ENCODE data around the gene ACTN1.

ACTN1 gene

DNA sequence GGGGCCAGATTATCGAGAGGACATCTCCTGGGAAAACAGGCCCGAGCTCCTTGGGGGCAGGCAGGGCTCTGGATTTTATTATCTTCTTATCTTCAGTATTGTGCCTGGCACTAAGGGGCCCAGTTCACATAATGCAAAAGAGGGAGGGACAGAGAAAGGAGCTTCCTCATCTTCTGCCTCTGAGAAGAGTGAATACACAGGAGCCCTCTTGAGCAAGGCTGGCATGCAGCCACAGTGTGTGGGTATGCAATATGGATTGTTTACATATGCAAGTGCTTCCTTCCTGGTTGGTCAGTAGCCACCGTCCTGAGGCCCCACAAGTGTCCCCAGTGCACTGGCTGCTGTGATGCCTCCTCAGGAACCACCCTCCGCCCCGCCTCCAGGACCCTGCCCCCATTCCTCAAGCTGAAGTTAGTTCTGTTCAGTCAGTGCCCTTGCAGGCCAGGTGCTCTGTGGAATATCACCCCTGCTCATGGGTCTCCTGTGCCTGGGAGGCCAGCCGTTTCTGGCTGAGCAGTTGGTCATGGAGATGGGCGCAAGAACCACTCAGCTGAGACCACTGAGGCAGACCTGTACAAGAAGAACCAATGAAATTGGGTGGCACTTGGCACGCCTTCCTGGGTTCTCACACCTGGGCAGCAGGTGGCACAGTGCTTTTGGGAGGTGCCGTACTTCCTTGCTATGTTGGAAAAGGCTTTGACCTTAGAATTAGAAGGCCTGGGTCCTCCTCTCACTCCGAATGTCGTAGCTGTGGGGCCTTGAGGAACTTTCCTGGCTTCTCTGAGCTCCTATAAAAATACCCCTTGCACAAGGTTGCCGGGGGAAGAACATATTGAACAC is 35.1 kb upstream of the ACTN1 start (continued):
- TF ChIP-seq, protein P1, sequence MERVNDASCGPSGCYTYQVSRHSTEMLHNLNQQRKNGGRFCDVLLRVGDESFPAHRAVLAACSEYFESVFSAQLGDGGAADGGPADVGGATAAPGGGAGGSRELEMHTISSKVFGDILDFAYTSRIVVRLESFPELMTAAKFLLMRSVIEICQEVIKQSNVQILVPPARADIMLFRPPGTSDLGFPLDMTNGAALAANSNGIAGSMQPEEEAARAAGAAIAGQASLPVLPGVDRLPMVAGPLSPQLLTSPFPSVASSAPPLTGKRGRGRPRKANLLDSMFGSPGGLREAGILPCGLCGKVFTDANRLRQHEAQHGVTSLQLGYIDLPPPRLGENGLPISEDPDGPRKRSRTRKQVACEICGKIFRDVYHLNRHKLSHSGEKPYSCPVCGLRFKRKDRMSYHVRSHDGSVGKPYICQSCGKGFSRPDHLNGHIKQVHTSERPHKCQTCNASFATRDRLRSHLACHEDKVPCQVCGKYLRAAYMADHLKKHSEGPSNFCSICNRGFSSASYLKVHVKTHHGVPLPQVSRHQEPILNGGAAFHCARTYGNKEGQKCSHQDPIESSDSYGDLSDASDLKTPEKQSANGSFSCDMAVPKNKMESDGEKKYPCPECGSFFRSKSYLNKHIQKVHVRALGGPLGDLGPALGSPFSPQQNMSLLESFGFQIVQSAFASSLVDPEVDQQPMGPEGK (tag by site-specific recombination; IDR thresholded peaks at IDR 0.05): peak; percentile 52; the same call in 1 of the 2 replicates
- TF ChIP-seq, protein P2, sequence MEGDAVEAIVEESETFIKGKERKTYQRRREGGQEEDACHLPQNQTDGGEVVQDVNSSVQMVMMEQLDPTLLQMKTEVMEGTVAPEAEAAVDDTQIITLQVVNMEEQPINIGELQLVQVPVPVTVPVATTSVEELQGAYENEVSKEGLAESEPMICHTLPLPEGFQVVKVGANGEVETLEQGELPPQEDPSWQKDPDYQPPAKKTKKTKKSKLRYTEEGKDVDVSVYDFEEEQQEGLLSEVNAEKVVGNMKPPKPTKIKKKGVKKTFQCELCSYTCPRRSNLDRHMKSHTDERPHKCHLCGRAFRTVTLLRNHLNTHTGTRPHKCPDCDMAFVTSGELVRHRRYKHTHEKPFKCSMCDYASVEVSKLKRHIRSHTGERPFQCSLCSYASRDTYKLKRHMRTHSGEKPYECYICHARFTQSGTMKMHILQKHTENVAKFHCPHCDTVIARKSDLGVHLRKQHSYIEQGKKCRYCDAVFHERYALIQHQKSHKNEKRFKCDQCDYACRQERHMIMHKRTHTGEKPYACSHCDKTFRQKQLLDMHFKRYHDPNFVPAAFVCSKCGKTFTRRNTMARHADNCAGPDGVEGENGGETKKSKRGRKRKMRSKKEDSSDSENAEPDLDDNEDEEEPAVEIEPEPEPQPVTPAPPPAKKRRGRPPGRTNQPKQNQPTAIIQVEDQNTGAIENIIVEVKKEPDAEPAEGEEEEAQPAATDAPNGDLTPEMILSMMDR (tag by site-specific recombination; IDR thresholded peaks at IDR 0.05): no peak
- TF ChIP-seq, protein P3, sequence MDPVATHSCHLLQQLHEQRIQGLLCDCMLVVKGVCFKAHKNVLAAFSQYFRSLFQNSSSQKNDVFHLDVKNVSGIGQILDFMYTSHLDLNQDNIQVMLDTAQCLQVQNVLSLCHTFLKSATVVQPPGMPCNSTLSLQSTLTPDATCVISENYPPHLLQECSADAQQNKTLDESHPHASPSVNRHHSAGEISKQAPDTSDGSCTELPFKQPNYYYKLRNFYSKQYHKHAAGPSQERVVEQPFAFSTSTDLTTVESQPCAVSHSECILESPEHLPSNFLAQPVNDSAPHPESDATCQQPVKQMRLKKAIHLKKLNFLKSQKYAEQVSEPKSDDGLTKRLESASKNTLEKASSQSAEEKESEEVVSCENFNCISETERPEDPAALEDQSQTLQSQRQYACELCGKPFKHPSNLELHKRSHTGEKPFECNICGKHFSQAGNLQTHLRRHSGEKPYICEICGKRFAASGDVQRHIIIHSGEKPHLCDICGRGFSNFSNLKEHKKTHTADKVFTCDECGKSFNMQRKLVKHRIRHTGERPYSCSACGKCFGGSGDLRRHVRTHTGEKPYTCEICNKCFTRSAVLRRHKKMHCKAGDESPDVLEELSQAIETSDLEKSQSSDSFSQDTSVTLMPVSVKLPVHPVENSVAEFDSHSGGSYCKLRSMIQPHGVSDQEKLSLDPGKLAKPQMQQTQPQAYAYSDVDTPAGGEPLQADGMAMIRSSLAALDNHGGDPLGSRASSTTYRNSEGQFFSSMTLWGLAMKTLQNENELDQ (tag by site-specific recombination; IDR thresholded peaks at IDR 0.05; ENCODE audit: low read depth): no peak
- TF ChIP-seq ZNF350 (tag by site-specific recombination; IDR thresholded peaks at IDR 0.05) (no peak), ZNF76 (tag by site-specific recombination; IDR thresholded peaks at IDR 0.05; ENCODE audit: borderline replicate concordance, low read depth) (no peak), ZNF837 (tag by site-specific recombination; IDR thresholded peaks at IDR 0.05) (no peak), ZBTB48 (tag by site-specific recombination; IDR thresholded peaks at IDR 0.05) (0 out of 2 replicates have a peak, but pooled peaks have one; percentile 25), ZNF19 (tag by site-specific recombination; IDR thresholded peaks at IDR 0.05; ENCODE audit: low read depth) (no peak), KLF1 (tag by site-specific recombination; IDR thresholded peaks at IDR 0.05) (no peak), ZBTB20 (tag by site-specific recombination; IDR thresholded peaks at IDR 0.05) (peak; percentile 86), ZFHX2 (tag by site-specific recombination; conservative IDR thresholded peaks at IDR 0.05) (peak; percentile 49), ZNF600 (tag by site-specific recombination; IDR thresholded peaks at IDR 0.05) (peak; percentile 66), HOXC10 (CRISPR knock-in tag; IDR thresholded peaks at IDR 0.05) (no peak), ZBTB21 (tag by site-specific recombination; IDR thresholded peaks at IDR 0.05) (no peak), WT1 (tag by site-specific recombination; IDR thresholded peaks at IDR 0.05) (no peak), ZNF555 (tag by site-specific recombination; conservative IDR thresholded peaks at IDR 0.05) (no peak), ZNF391 (tag by site-specific recombination; IDR thresholded peaks at IDR 0.05; ENCODE audit: borderline replicate concordance, low read depth) (no peak), ZNF629 (tag by site-specific recombination; IDR thresholded peaks at IDR 0.05) (no peak), ZNF768 (tag by site-specific recombination; IDR thresholded peaks at IDR 0.05) (no peak), REPIN1 (tag by site-specific recombination; IDR thresholded peaks at IDR 0.05; ENCODE audit: low read depth) (no peak), ZNF114 (tag by site-specific recombination; IDR thresholded peaks at IDR 0.05) (no peak), ZNF544 (tag by site-specific recombination; IDR thresholded peaks at IDR 0.05) (no peak), ZBTB8A (tag by site-specific recombination; IDR thresholded peaks at IDR 0.05) (no peak), ZNF140 (tag by site-specific recombination; IDR thresholded peaks at IDR 0.05) (no peak)
- TF ChIP-seq, protein P4, sequence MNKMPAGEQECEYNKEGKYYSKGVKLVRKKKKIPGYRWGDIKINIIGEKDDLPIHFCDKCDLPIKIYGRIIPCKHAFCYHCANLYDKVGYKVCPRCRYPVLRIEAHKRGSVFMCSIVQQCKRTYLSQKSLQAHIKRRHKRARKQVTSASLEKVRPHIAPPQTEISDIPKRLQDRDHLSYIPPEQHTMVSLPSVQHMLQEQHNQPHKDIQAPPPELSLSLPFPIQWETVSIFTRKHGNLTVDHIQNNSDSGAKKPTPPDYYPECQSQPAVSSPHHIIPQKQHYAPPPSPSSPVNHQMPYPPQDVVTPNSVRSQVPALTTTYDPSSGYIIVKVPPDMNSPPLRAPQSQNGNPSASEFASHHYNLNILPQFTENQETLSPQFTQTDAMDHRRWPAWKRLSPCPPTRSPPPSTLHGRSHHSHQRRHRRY (tag by site-specific recombination; IDR thresholded peaks at IDR 0.05): no peak
- TF ChIP-seq, protein P5, sequence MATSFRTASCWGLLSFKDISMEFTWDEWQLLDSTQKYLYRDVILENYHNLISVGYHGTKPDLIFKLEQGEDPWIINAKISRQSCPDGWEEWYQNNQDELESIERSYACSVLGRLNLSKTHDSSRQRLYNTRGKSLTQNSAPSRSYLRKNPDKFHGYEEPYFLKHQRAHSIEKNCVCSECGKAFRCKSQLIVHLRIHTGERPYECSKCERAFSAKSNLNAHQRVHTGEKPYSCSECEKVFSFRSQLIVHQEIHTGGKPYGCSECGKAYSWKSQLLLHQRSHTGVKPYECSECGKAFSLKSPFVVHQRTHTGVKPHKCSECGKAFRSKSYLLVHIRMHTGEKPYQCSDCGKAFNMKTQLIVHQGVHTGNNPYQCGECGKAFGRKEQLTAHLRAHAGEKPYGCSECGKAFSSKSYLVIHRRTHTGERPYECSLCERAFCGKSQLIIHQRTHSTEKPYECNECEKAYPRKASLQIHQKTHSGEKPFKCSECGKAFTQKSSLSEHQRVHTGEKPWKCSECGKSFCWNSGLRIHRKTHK (tag by site-specific recombination; IDR thresholded peaks at IDR 0.05): no peak
- TF ChIP-seq, protein P6, sequence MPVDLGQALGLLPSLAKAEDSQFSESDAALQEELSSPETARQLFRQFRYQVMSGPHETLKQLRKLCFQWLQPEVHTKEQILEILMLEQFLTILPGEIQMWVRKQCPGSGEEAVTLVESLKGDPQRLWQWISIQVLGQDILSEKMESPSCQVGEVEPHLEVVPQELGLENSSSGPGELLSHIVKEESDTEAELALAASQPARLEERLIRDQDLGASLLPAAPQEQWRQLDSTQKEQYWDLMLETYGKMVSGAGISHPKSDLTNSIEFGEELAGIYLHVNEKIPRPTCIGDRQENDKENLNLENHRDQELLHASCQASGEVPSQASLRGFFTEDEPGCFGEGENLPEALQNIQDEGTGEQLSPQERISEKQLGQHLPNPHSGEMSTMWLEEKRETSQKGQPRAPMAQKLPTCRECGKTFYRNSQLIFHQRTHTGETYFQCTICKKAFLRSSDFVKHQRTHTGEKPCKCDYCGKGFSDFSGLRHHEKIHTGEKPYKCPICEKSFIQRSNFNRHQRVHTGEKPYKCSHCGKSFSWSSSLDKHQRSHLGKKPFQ (tag by site-specific recombination; IDR thresholded peaks at IDR 0.05): no peak
- TF ChIP-seq, protein P7, sequence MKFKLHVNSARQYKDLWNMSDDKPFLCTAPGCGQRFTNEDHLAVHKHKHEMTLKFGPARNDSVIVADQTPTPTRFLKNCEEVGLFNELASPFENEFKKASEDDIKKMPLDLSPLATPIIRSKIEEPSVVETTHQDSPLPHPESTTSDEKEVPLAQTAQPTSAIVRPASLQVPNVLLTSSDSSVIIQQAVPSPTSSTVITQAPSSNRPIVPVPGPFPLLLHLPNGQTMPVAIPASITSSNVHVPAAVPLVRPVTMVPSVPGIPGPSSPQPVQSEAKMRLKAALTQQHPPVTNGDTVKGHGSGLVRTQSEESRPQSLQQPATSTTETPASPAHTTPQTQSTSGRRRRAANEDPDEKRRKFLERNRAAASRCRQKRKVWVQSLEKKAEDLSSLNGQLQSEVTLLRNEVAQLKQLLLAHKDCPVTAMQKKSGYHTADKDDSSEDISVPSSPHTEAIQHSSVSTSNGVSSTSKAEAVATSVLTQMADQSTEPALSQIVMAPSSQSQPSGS (tag by site-specific recombination; IDR thresholded peaks at IDR 0.05; ENCODE audit: low read depth): no peak
